GM12872 (cell line): ENCODE results near the gene AMBRA1.

Source experiments
- TF ChIP-seq, protein P1 (sequence below): IDR thresholded peaks from 3 replicates; pipeline ENCODE4 v1.5.1; 2011; ENCODE audit warnings: low read depth, mild to moderate bottlenecking, low read length, moderate library complexity; ENCODE audit not compliant: insufficient read depth

The AMBRA1 gene

DNA sequence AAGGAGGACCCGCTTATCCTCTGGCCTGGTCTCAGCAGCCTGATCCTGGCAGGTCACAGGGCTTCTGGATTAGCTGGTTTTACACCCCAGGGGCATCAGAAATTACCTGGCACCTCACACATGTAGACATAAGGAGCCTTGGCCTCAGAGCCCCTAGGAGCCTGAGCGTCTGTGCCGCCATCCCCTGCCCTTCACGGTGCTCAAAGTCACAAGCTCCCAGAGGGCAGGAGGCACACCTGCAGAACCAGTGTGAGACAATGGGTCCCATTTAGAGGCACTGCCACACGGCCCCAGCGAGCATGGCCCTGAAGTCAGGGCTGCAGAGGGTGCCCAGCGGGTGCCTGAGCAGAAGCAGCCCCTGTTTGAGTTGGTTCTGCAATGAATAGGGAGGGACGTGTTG is 242.7 kb downstream of the AMBRA1 start:
- TF ChIP-seq, protein P1, sequence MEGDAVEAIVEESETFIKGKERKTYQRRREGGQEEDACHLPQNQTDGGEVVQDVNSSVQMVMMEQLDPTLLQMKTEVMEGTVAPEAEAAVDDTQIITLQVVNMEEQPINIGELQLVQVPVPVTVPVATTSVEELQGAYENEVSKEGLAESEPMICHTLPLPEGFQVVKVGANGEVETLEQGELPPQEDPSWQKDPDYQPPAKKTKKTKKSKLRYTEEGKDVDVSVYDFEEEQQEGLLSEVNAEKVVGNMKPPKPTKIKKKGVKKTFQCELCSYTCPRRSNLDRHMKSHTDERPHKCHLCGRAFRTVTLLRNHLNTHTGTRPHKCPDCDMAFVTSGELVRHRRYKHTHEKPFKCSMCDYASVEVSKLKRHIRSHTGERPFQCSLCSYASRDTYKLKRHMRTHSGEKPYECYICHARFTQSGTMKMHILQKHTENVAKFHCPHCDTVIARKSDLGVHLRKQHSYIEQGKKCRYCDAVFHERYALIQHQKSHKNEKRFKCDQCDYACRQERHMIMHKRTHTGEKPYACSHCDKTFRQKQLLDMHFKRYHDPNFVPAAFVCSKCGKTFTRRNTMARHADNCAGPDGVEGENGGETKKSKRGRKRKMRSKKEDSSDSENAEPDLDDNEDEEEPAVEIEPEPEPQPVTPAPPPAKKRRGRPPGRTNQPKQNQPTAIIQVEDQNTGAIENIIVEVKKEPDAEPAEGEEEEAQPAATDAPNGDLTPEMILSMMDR = no peak

GRCh38 chr11:46350695-46351094 is 243.1 kb downstream of the AMBRA1 start:
- TF ChIP-seq, protein P1 = no peak

- TF ChIP-seq, protein P1 = no peak
Observed at GRCh38 chr11:46348566-46349401, 245.0 kb downstream of the AMBRA1 start.

DNA sequence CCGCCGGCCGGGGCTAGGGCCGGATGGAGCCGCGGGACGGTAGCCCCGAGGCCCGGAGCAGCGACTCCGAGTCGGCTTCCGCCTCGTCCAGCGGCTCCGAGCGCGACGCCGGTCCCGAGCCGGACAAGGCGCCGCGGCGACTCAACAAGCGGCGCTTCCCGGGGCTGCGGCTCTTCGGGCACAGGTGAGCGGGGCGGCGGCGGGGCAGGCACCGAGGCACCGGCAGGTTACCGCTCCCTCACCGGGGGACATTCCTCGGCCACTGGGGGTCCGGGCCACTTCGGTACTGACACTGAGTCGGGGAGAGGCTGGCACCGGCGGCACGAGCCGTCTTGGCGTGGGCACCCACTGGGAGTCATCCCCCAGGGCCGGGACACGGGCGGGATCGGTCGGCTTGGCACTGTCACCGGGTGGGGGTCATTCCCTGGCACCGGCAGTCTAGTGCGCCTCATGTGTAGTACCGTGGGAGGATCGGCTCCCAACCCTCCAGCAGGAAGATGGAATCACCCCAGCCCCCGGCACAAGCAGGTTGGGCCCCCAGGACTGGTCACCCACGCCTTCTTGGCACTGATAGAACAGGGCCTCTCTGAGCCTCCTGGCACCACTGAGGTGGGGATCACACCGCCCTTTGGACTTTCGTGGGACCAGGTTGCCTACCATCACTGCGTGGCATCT is 246.0 kb downstream of the AMBRA1 start:
- TF ChIP-seq, protein P1 = no peak

DNA sequence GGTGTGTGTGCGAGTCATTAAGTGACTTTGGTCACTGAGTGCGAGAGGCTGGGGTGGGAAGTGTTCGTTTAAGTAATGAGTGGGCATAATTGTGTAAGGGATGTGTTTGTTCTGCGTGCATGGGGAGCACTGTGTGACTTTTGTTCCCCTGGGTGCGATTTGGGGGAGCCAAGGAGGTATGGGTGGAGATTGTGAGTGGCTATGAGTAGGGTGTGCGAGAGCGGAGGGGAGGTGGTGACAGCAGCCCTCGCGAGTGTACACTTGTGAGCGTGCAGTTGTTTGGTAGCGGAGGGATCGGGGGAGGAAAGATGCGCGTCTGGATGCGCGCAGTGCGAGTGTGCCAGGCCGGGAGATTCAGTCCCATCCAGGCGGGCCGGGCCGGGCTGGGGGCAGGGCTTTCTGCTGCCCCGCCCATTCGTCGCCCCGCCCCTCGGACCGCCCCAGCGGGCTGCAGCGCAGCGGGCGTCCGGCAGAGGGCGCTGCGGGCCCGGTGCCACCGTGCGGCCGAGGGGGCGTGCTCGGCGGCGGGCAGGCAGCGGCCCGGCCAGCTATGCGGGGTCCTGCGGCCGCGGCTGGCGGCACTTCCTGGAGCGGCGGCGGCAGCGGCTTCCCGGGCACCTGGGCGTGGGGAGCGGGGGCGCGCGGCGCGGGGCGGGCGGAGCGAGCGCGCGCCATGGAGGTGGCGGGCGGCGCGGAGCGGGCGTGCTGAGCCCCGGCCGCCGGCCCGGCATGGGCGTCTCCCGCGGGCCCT is 246.8 kb downstream of the AMBRA1 start, which contains the start of gene DGKZ:
Gene DGKZ, plus strand, starts transcription at position 578 of the 751 bp plus-strand sequence. CDS start 197 bp downstream, outside the sequence.
- TF ChIP-seq, protein P1 = peak; percentile 65; the same call in 1 of the 3 replicates
